ENCODE results near the gene GAK. TPM values are rescaled to one million over a fixed set of nuclear protein-coding genes. Genes with fewer than 3 reads are reported as not detected.

The GAK gene
- total and polyA plus RNA-seq, 2 experiments from 2014 or later: 87.1 to 88.4 TPM

GRCh38 chr4:848803-849477 lies 83.2 kb downstream of the GAK start:
- Histone ChIP-seq H3K4me2 (no peak overlapping the region), H3K9me2 (replicated peaks; ENCODE audit: insufficient read depth) (no peaks in the 10 kb centered on the region), H2AFZ (no peak overlapping the region), H3K27me3 (no peaks in the 10 kb centered on the region), H3K4me3 (no peak overlapping the region), H3K9me3 (ENCODE audit: low read depth) (no peaks in the 10 kb centered on the region), H3K36me3 (replicated peaks; ENCODE audit: insufficient read depth, low read depth) (no peaks in the 10 kb centered on the region), H4K20me1 (ENCODE audit: insufficient read depth, poor library complexity, severe bottlenecking) (no peaks in the 10 kb centered on the region), H3K4me1 (ENCODE audit: insufficient read depth) (no peaks in the 10 kb centered on the region), H3K79me2 (no peaks in the 10 kb centered on the region), H3K27ac (no peak overlapping the region)
- WGBS (ENCODE audit: low lambda C conversion rate, missing lambda C conversion rate): 92% methylated on average over 21 of the region's 27 CpGs
- no peak for DNase-seq (ENCODE audit: low spot score)
- TF ChIP-seq EZH2phosphoT487 (IDR thresholded peaks at IDR 0.05; ENCODE audit: low read depth, severe bottlenecking, unreplicated experiment) (no peak), EZH2 (IDR thresholded peaks at IDR 0.05; ENCODE audit: borderline replicate concordance) (no peak)
- TF ChIP-seq, protein P1, sequence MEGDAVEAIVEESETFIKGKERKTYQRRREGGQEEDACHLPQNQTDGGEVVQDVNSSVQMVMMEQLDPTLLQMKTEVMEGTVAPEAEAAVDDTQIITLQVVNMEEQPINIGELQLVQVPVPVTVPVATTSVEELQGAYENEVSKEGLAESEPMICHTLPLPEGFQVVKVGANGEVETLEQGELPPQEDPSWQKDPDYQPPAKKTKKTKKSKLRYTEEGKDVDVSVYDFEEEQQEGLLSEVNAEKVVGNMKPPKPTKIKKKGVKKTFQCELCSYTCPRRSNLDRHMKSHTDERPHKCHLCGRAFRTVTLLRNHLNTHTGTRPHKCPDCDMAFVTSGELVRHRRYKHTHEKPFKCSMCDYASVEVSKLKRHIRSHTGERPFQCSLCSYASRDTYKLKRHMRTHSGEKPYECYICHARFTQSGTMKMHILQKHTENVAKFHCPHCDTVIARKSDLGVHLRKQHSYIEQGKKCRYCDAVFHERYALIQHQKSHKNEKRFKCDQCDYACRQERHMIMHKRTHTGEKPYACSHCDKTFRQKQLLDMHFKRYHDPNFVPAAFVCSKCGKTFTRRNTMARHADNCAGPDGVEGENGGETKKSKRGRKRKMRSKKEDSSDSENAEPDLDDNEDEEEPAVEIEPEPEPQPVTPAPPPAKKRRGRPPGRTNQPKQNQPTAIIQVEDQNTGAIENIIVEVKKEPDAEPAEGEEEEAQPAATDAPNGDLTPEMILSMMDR (IDR thresholded peaks at IDR 0.05; ENCODE audit: poor library complexity): no peak

DNA sequence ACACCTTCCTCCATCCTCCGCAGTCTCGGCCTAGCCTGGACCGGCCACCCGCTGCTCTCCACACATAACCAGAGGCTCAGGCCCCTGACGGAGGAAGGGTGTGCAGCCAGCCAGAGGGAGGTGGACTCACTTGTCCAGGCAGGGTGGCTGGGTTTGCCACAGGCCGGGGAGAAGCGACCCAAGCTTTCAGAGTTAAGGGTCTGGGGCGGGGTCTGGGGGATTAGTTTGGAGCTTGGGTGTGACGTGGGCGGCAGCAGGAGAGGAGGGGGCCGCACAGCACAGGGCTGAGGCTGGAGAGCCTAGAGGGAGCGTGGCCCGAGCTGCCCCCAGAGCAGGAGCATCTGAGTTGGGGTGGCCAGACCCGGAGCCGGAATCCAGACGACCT lies 83.8 kb downstream of the GAK start:
- no peaks in the 10 kb centered on the region for H3K27me3 ChIP-seq
- H2AFZ ChIP-seq: no peak overlapping the region
- no peak overlapping the region for H3K27ac ChIP-seq
- no peaks in the 10 kb centered on the region for H3K9me3 ChIP-seq (ENCODE audit: low read depth)
- H3K9me2 ChIP-seq (replicated peaks; ENCODE audit: insufficient read depth): no peaks in the 10 kb centered on the region
- no peak for DNase-seq (ENCODE audit: low spot score)
- no peak overlapping the region for H3K4me3 ChIP-seq
- H3K79me2 ChIP-seq: no peaks in the 10 kb centered on the region
- TF ChIP-seq, protein P1 (IDR thresholded peaks at IDR 0.05; ENCODE audit: poor library complexity): no peak
- no peak for TF ChIP-seq EZH2 (IDR thresholded peaks at IDR 0.05; ENCODE audit: borderline replicate concordance)
- no peak for TF ChIP-seq EZH2phosphoT487 (IDR thresholded peaks at IDR 0.05; ENCODE audit: low read depth, severe bottlenecking, unreplicated experiment)
- WGBS (ENCODE audit: low lambda C conversion rate, missing lambda C conversion rate): 96% methylated on average over 16 of the region's 16 CpGs
- no peaks in the 10 kb centered on the region for H4K20me1 ChIP-seq (ENCODE audit: insufficient read depth, poor library complexity, severe bottlenecking)
- no peaks in the 10 kb centered on the region for H3K4me1 ChIP-seq (ENCODE audit: insufficient read depth)
- no peaks in the 10 kb centered on the region for H3K36me3 ChIP-seq (replicated peaks; ENCODE audit: insufficient read depth, low read depth)
- no peak overlapping the region for H3K4me2 ChIP-seq

DNA sequence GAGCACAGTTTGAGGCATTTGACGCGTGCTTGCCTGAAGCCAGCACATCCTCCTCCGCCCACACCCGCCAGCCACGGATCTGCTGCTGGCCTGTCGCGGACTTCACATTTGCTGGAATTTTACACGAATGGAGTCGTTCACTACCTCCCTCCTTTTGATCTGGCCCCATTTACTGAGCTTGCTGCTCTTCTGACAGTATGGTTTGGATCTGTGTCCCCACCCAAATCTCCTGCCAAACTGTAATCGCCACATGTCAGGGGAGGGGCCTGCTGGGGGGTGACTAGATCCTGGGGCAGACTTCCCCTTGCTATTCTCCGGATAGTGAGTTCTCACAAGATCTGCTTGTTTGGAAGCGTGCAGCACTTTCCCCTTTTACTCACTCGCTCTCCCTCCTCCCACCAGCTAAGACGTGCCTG lies 86.3 kb downstream of the GAK start:
- H3K79me2 ChIP-seq: no peaks in the 10 kb centered on the region
- no peaks in the 10 kb centered on the region for H4K20me1 ChIP-seq (ENCODE audit: insufficient read depth, poor library complexity, severe bottlenecking)
- no peak for DNase-seq (ENCODE audit: low spot score)
- TF ChIP-seq EZH2phosphoT487 (IDR thresholded peaks at IDR 0.05; ENCODE audit: low read depth, severe bottlenecking, unreplicated experiment): no peak
- TF ChIP-seq, protein P1 (IDR thresholded peaks at IDR 0.05; ENCODE audit: poor library complexity): no peak
- no peak for TF ChIP-seq EZH2 (IDR thresholded peaks at IDR 0.05; ENCODE audit: borderline replicate concordance)
- H3K4me1 ChIP-seq (ENCODE audit: insufficient read depth): no peaks in the 10 kb centered on the region
- H3K9me2 ChIP-seq (replicated peaks; ENCODE audit: insufficient read depth): no peaks in the 10 kb centered on the region
- 86% methylated on average over 14 of the region's 14 CpGs for WGBS (ENCODE audit: low lambda C conversion rate, missing lambda C conversion rate)
- no peaks in the 10 kb centered on the region for H3K27me3 ChIP-seq
- no peak overlapping the region for H3K27ac ChIP-seq
- H3K4me3 ChIP-seq: no peak overlapping the region
- no peaks in the 10 kb centered on the region for H3K9me3 ChIP-seq (ENCODE audit: low read depth)
- H3K36me3 ChIP-seq (replicated peaks; ENCODE audit: insufficient read depth, low read depth): no peaks in the 10 kb centered on the region
- H2AFZ ChIP-seq: no peak overlapping the region
- no peak overlapping the region for H3K4me2 ChIP-seq

Data from hepatocyte (in vitro differentiated cells).